Keratinocyte (primary cell): ENCODE data around the gene SLC12A1. TPM values are rescaled to one million over a fixed set of nuclear protein-coding genes. Genes with fewer than 3 reads are reported as not detected.

ENCODE experiments used
- DNase-seq: peaks from one replicate; pipeline ENCODE4 v3.0.0-alpha.2; 2011; ENCODE audit warnings: low read depth, missing footprints, low spot score
- FAIRE-seq: peaks from 2 replicates; lab custom pipeline; 2011; peaks lifted over from hg19 to GRCh38; lab: Jason Lieb, UNC
- H2AFZ ChIP-seq: 2 replicates; pipeline ENCODE4 v1.6.0; 2012; ENCODE audit warnings: low read length, control low read depth, inconsistent platforms; ENCODE audit not compliant: control insufficient read depth
- H3K27ac ChIP-seq: 2 replicates; pipeline ENCODE4 v1.5.1; 2011; ENCODE audit warnings: low read length; ENCODE audit not compliant: control insufficient read depth, insufficient read depth
- H3K27me3 ChIP-seq: 3 replicates; pipeline ENCODE4 v1.6.0; 2011; ENCODE audit warnings: low read length; ENCODE audit not compliant: control insufficient read depth, insufficient read depth; ENCODE audit errors: extremely low read depth
- H3K36me3 ChIP-seq, 2 experiments: 2 replicates in 1 of 2; 3 replicates in 1 of 2; pipeline ENCODE4 v1.5.1; 2011; ENCODE audit warnings: low read length in 2 of 2, mild to moderate bottlenecking in 1 of 2; ENCODE audit not compliant: control insufficient read depth in 2 of 2, insufficient read depth in 2 of 2; ENCODE audit errors: extremely low read depth in 1 of 2
- H3K4me1 ChIP-seq: 3 replicates; pipeline ENCODE4 v1.5.1; 2011; ENCODE audit warnings: low read length; ENCODE audit not compliant: control insufficient read depth, insufficient read depth; ENCODE audit errors: extremely low read depth
- H3K4me2 ChIP-seq: 3 replicates; pipeline ENCODE4 v1.6.0; 2011; ENCODE audit warnings: low read depth, low read length; ENCODE audit not compliant: control insufficient read depth, insufficient read depth; ENCODE audit errors: extremely low read depth
- H3K4me3 ChIP-seq, 3 experiments: fragments of 200-600 bp in 1 of 3; sonication (generic) in 1 of 3; 2 replicates in 2 of 3; 3 replicates in 1 of 3; pipeline ENCODE4 v1.5.1; 2011 to 2016; ENCODE audit warnings: low read length in 3 of 3, mild to moderate bottlenecking in 3 of 3, control low read depth in 2 of 3, inconsistent platforms in 1 of 3, low read depth in 1 of 3, mixed read lengths in 1 of 3, mixed run types in 1 of 3, moderate library complexity in 1 of 3; ENCODE audit not compliant: control insufficient read depth in 2 of 3, insufficient read depth in 2 of 3; ENCODE audit errors: extremely low read depth in 1 of 3
- H3K79me2 ChIP-seq: 2 replicates; pipeline ENCODE4 v1.6.0; 2012; ENCODE audit warnings: low read length; ENCODE audit not compliant: control insufficient read depth, insufficient read depth
- H3K9ac ChIP-seq: 3 replicates; pipeline ENCODE4 v1.6.0; 2011; ENCODE audit warnings: low read length; ENCODE audit not compliant: control insufficient read depth, insufficient read depth; ENCODE audit errors: extremely low read depth
- H3K9me1 ChIP-seq: 3 replicates; pipeline ENCODE4 v1.6.0; 2011; ENCODE audit warnings: low read length; ENCODE audit not compliant: control insufficient read depth, insufficient read depth; ENCODE audit errors: extremely low read depth
- H3K9me3 ChIP-seq: 2 replicates; pipeline ENCODE4 v1.5.1; 2012; ENCODE audit warnings: low read depth, low read length; ENCODE audit not compliant: control insufficient read depth
- H4K20me1 ChIP-seq: 3 replicates; pipeline ENCODE4 v1.6.0; 2011; ENCODE audit warnings: low read length; ENCODE audit not compliant: control insufficient read depth, insufficient read depth; ENCODE audit errors: extremely low read depth
- CTCF ChIP-seq, 3 experiments: IDR thresholded peaks in 1 of 3; conservative IDR thresholded peaks in 1 of 3; optimal IDR thresholded peaks in 1 of 3; 2 replicates in 2 of 3; 3 replicates in 1 of 3; pipeline versions ENCODE3 to v1.5.1; 2011; ENCODE audit warnings: low read length in 3 of 3, mild to moderate bottlenecking in 3 of 3, moderate library complexity in 2 of 3, control low read depth in 1 of 3, inconsistent platforms in 1 of 3; ENCODE audit not compliant: insufficient read depth in 2 of 3; ENCODE audit errors: extremely low read depth in 1 of 3
- EZH2 ChIP-seq: IDR thresholded peaks from one replicate; pipeline ENCODE4 v1.6.1; 2012; ENCODE audit warnings: inconsistent platforms, mild to moderate bottlenecking, low read length, moderate library complexity
- dilution Hi-C: fragments of 300-500 bp; cut with MboI; formaldehyde crosslinking; loops from one replicate; pipeline ENCODE4 v1.7.0; 2020; ENCODE audit warnings: low sequenced_read_pairs; ENCODE audit not compliant: extremely low pct_ligation_motif_present
- polyA plus RNA-seq, 5 experiments: library from polyadenylated mRNA; depleted of rRNA in 3 of 5; stranded (reverse) in 3 of 5; stranded (forward) in 1 of 5; unstranded in 1 of 5; fragments of >200 nt; gene quantifications; 1 replicate in 1 of 5; 2 replicates in 3 of 5; 3 replicates in 1 of 5; pipeline versions ENCODE4 v1.2.1 to v1.2.3, GENCODE V29; 2011 to 2012; ENCODE audit warnings: missing spikeins in 2 of 5, low read depth in 1 of 5, low replicate concordance in 1 of 5

SLC12A1 gene
- polyA plus RNA-seq, 1 donor (not counting 4 experiments of a cell fraction or from before 2014, with no cell fraction given), result not detected

- peaks cover 3 to 4% of the 10 kb centered on the region in 2 experiments for H3K36me3 ChIP-seq
Observed at GRCh38 chr15:48331796-48332641, 125.9 kb downstream of the SLC12A1 start.

GRCh38 chr15:48332642-48333034 is 126.5 kb downstream of the SLC12A1 start:
- Histone ChIP-seq H3K27me3 (no peaks in the 10 kb centered on the region), H3K79me2 (peaks cover 16% of the 10 kb centered on the region), H3K4me3 (peak overlapping the region; percentile 86 to 95 (median 89)), H4K20me1 (no peaks in the 10 kb centered on the region), H3K4me2 (peak overlapping the region; percentile 88), H3K9me3 (no peaks in the 10 kb centered on the region), H3K27ac (peak overlapping the region; percentile 90), H3K36me3 (peaks cover 3 to 5% of the 10 kb centered on the region in 2 experiments), H3K9me1 (no peaks in the 10 kb centered on the region), H3K4me1 (peaks cover 18% of the 10 kb centered on the region), H2AFZ (no peak overlapping the region), H3K9ac (peak overlapping the region; percentile 94)
- TF ChIP-seq EZH2 (no peak), CTCF (optimal IDR thresholded peaks at IDR 0.05 in 1 of 3, IDR thresholded peaks at IDR 0.05 in 1 of 3, conservative IDR thresholded peaks at IDR 0.05 in 1 of 3; ENCODE audit: extremely low read depth in 1 of 3, insufficient read depth in 2 of 3, low read length in 3 of 3) (no peak)
- no peak for DNase-seq
- dilution Hi-C loops, result no loop called here
- no peak for FAIRE-seq

More at GRCh38 chr15:48331796-48332641, 125.9 kb downstream of the SLC12A1 start:
- Histone ChIP-seq H3K9ac (peak overlapping the region; percentile 94), H3K9me1 (no peaks in the 10 kb centered on the region), H3K4me3 (peak overlapping the region; percentile 86 to 95 (median 89)), H3K27ac (peak overlapping the region; percentile 90), H3K79me2 (peaks cover 16% of the 10 kb centered on the region), H3K9me3 (no peaks in the 10 kb centered on the region), H3K4me2 (peak overlapping the region; percentile 88), H2AFZ (peak overlapping the region; percentile 97), H4K20me1 (no peaks in the 10 kb centered on the region), H3K4me1 (peaks cover 18% of the 10 kb centered on the region), H3K27me3 (no peaks in the 10 kb centered on the region)
- dilution Hi-C loops, result no loop called here
- no peak for FAIRE-seq
- no peak for TF ChIP-seq CTCF (optimal IDR thresholded peaks at IDR 0.05 in 1 of 3, IDR thresholded peaks at IDR 0.05 in 1 of 3, conservative IDR thresholded peaks at IDR 0.05 in 1 of 3; ENCODE audit: extremely low read depth in 1 of 3, insufficient read depth in 2 of 3, low read length in 3 of 3)
- no peak for TF ChIP-seq EZH2
- DNase-seq, result no peak
